GM18508 (cell line): ENCODE measurements around the gene BMP6.

Experiments
- ATAC-seq: cut with Tn5 transposase; IDR thresholded peaks from one replicate; pipeline ENCODE4 v1.9.1; 2021; ENCODE audit warnings: moderate number of reproducible peaks; ENCODE audit not compliant: insufficient read depth, unreplicated experiment

Gene BMP6

GRCh38 chr6:7725849-7726415 is at the start of gene BMP6:
Gene BMP6, plus strand, starts transcription at chr6:7726099. Its CDS starts 857 bp downstream, at chr6:7726956.
- ATAC-seq, result no peak

- ATAC-seq, result no peak
These were observed 48.7 kb upstream of the BMP6 start for GRCh38 chr6:7677229-7677628.

- no peak for ATAC-seq
These were observed 45.4 kb upstream of the BMP6 start for GRCh38 chr6:7680393-7681075.

- no peak for ATAC-seq
These were observed 44.5 kb upstream of the BMP6 start for GRCh38 chr6:7681449-7681848.

GRCh38 chr6:7684076-7684475 is 41.8 kb upstream of the BMP6 start:
- ATAC-seq, result no peak

GRCh38 chr6:7684843-7685242 is 41.1 kb upstream of the BMP6 start:
- ATAC-seq, result no peak

- ATAC-seq, result no peak
These were observed 40.6 kb upstream of the BMP6 start for GRCh38 chr6:7685276-7685675.

- no peak for ATAC-seq
These were observed 38.5 kb upstream of the BMP6 start for GRCh38 chr6:7687145-7688111.

- ATAC-seq, result no peak
These were observed 34.9 kb upstream of the BMP6 start for GRCh38 chr6:7691021-7691420.

- no peak for ATAC-seq
These were observed 34.0 kb upstream of the BMP6 start for GRCh38 chr6:7691675-7692452.

- no peak for ATAC-seq
These were observed 33.5 kb upstream of the BMP6 start for GRCh38 chr6:7692453-7692784.

GRCh38 chr6:7693827-7694226 is 32.1 kb upstream of the BMP6 start:
- no peak for ATAC-seq

GRCh38 chr6:7696061-7696460 is 29.8 kb upstream of the BMP6 start:
- ATAC-seq, result no peak

- no peak for ATAC-seq
These were observed 28.5 kb upstream of the BMP6 start for GRCh38 chr6:7697432-7697819.

- ATAC-seq, result no peak
These were observed 27.9 kb upstream of the BMP6 start for GRCh38 chr6:7697820-7698623.

GRCh38 chr6:7701212-7701834 is 24.6 kb upstream of the BMP6 start:
- no peak for ATAC-seq

GRCh38 chr6:7703148-7703680 is 22.7 kb upstream of the BMP6 start:
- no peak for ATAC-seq

- no peak for ATAC-seq
These were observed 20.4 kb upstream of the BMP6 start for GRCh38 chr6:7705483-7705882.

GRCh38 chr6:7706269-7706668 is 19.6 kb upstream of the BMP6 start:
- no peak for ATAC-seq
